HEK293 (cell line): ENCODE results near the gene TRIM62.
A peak's percentile ranks its signal among the peaks of the same experiment; 100 is the strongest.

ENCODE experiments used
- AEBP2 ChIP-seq: fragments of 450-650 bp; formaldehyde crosslinking; IDR thresholded peaks from 2 replicates; pipeline ENCODE4 v1.5.1; 2016; ENCODE audit warnings: missing biosample characterization, missing genetic modification characterization, borderline replicate concordance
- MZF1 ChIP-seq: fragments of 450-650 bp; formaldehyde crosslinking; IDR thresholded peaks from 2 replicates; pipeline ENCODE4 v1.5.1; 2017; ENCODE audit warnings: missing biosample characterization, missing genetic modification characterization, borderline replicate concordance
- PBX3 ChIP-seq: sonication (generic); formaldehyde crosslinking; IDR thresholded peaks from 2 replicates; pipeline ENCODE4 v1.8.1; 2022; ENCODE audit warnings: mild to moderate bottlenecking, moderate library complexity, missing genetic modification reagents
- PRDM1 ChIP-seq: fragments of 450-650 bp; formaldehyde crosslinking; IDR thresholded peaks from 2 replicates; pipeline ENCODE4; 2016; ENCODE audit warnings: missing biosample characterization, missing genetic modification characterization
- RBAK ChIP-seq: fragments of 450-650 bp; formaldehyde crosslinking; IDR thresholded peaks from 2 replicates; pipeline ENCODE4 v1.5.1; 2016; ENCODE audit warnings: missing biosample characterization, missing genetic modification characterization
- SCRT1 ChIP-seq: fragments of 450-650 bp; formaldehyde crosslinking; IDR thresholded peaks from 2 replicates; pipeline ENCODE4 v1.5.1; 2016; ENCODE audit warnings: missing biosample characterization, missing genetic modification characterization, borderline replicate concordance
- SETDB1 ChIP-seq: IDR thresholded peaks from one replicate; pipeline ENCODE4 v1.6.1; 2017; ENCODE audit warnings: mild to moderate bottlenecking, low read length, moderate library complexity, mixed read lengths; ENCODE audit not compliant: insufficient read length
- SP7 ChIP-seq: fragments of 450-650 bp; formaldehyde crosslinking; IDR thresholded peaks from 2 replicates; pipeline ENCODE4 v1.5.1; 2016; ENCODE audit warnings: missing biosample characterization, missing genetic modification characterization
- ZBTB26 ChIP-seq: fragments of 450-650 bp; formaldehyde crosslinking; optimal IDR thresholded peaks from 2 replicates; pipeline ENCODE3; 2016; ENCODE audit warnings: missing biosample characterization, mild to moderate bottlenecking, missing genetic modification characterization
- ZBTB48 ChIP-seq: fragments of 450-650 bp; formaldehyde crosslinking; IDR thresholded peaks from 2 replicates; pipeline ENCODE4 v1.5.1; 2016; ENCODE audit warnings: missing biosample characterization, missing genetic modification characterization
- ZBTB49 ChIP-seq: fragments of 450-650 bp; formaldehyde crosslinking; IDR thresholded peaks from 2 replicates; pipeline ENCODE4 v1.5.1; 2016; ENCODE audit warnings: missing biosample characterization, missing genetic modification characterization, low read depth
- ZIC2 ChIP-seq: fragments of 450-650 bp; formaldehyde crosslinking; IDR thresholded peaks from 2 replicates; pipeline ENCODE4 v1.5.1; 2016; ENCODE audit warnings: missing biosample characterization, missing genetic modification characterization
- ZNF133 ChIP-seq: fragments of 450-650 bp; formaldehyde crosslinking; IDR thresholded peaks from 2 replicates; pipeline ENCODE4 v1.5.1; 2016; ENCODE audit warnings: missing biosample characterization, missing genetic modification characterization
- ZNF19 ChIP-seq: fragments of 450-650 bp; formaldehyde crosslinking; IDR thresholded peaks from 2 replicates; pipeline ENCODE4; 2016; ENCODE audit warnings: missing biosample characterization, missing genetic modification characterization, low read depth
- ZNF2 ChIP-seq: fragments of 450-650 bp; formaldehyde crosslinking; IDR thresholded peaks from 2 replicates; pipeline ENCODE4 v1.5.1; 2016; ENCODE audit warnings: missing biosample characterization, missing genetic modification characterization
- ZNF202 ChIP-seq: fragments of 450-650 bp; formaldehyde crosslinking; IDR thresholded peaks from 2 replicates; pipeline ENCODE4 v1.5.1; 2016; ENCODE audit warnings: missing biosample characterization, missing genetic modification characterization, borderline replicate concordance
- ZNF416 ChIP-seq: fragments of 450-650 bp; formaldehyde crosslinking; IDR thresholded peaks from 2 replicates; pipeline ENCODE4 v1.5.1; 2016; ENCODE audit warnings: missing biosample characterization, missing genetic modification characterization
- ZNF449 ChIP-seq: fragments of 450-650 bp; formaldehyde crosslinking; IDR thresholded peaks from 2 replicates; pipeline ENCODE4 v1.5.1; 2017; ENCODE audit warnings: missing biosample characterization, mild to moderate bottlenecking, missing genetic modification characterization, moderate library complexity
- ZNF510 ChIP-seq: fragments of 450-650 bp; formaldehyde crosslinking; IDR thresholded peaks from 2 replicates; pipeline ENCODE4 v1.5.1; 2018; ENCODE audit warnings: mild to moderate bottlenecking, missing genetic modification characterization, missing biosample characterization; ENCODE audit not compliant: insufficient replicate concordance
- ZNF555 ChIP-seq: fragments of 450-650 bp; formaldehyde crosslinking; conservative IDR thresholded peaks from 2 replicates; pipeline ENCODE4 v1.5.1; 2017; ENCODE audit warnings: missing biosample characterization, mild to moderate bottlenecking, missing genetic modification characterization, inconsistent platforms
- ZNF571 ChIP-seq: fragments of 450-650 bp; formaldehyde crosslinking; IDR thresholded peaks from 2 replicates; pipeline ENCODE4 v1.5.0; 2017; ENCODE audit warnings: missing biosample characterization, missing genetic modification characterization
- ZNF580 ChIP-seq: fragments of 450-650 bp; formaldehyde crosslinking; IDR thresholded peaks from 2 replicates; pipeline ENCODE4 v1.5.1; 2016; ENCODE audit warnings: missing biosample characterization, missing genetic modification characterization
- ZNF610 ChIP-seq: fragments of 450-650 bp; formaldehyde crosslinking; IDR thresholded peaks from 2 replicates; pipeline ENCODE4 v1.5.1; 2016; ENCODE audit warnings: missing biosample characterization, missing genetic modification characterization, borderline replicate concordance
- ZNF704 ChIP-seq: fragments of 450-650 bp; formaldehyde crosslinking; IDR thresholded peaks from 2 replicates; pipeline ENCODE4 v1.5.1; 2016; ENCODE audit warnings: missing biosample characterization, missing genetic modification characterization
- ZNF776 ChIP-seq: fragments of 450-650 bp; formaldehyde crosslinking; IDR thresholded peaks from 2 replicates; pipeline ENCODE4 v1.5.0; 2017; ENCODE audit warnings: missing biosample characterization, missing genetic modification characterization, borderline replicate concordance
- ZNF791 ChIP-seq: fragments of 450-650 bp; formaldehyde crosslinking; IDR thresholded peaks from 2 replicates; pipeline ENCODE4 v1.5.1; 2016; ENCODE audit warnings: missing biosample characterization, missing genetic modification characterization
- ZNF792 ChIP-seq: fragments of 450-650 bp; formaldehyde crosslinking; IDR thresholded peaks from 2 replicates; pipeline ENCODE4 v1.5.1; 2016; ENCODE audit warnings: missing biosample characterization, missing genetic modification characterization
- ZSCAN30 ChIP-seq: fragments of 450-650 bp; IDR thresholded peaks from 2 replicates; pipeline ENCODE4 v1.5.1; 2018; ENCODE audit warnings: missing biosample characterization, mild to moderate bottlenecking, missing genetic modification characterization, moderate library complexity

The TRIM62 gene

GRCh38 chr1:33127001-33127823 lies 54.6 kb downstream of the TRIM62 start (continued):
- TF ChIP-seq ZNF704 (no peak), ZNF776 (tag by site-specific recombination) (no peak), ZNF202 (tag by site-specific recombination) (no peak), ZBTB48 (tag by site-specific recombination) (peak; percentile 93), RBAK (tag by site-specific recombination) (no peak), ZNF580 (tag by site-specific recombination) (peak; percentile 98), SETDB1 (peak; percentile 93), ZNF510 (no peak), MZF1 (0 out of 2 replicates have a peak, but pooled peaks have one; percentile 32), ZNF571 (tag by site-specific recombination) (no peak), ZNF792 (tag by site-specific recombination) (peak; percentile 16; the same call in 1 of the 2 replicates), SP7 (tag by site-specific recombination) (peak; percentile 90), ZNF555 (tag by site-specific recombination) (no peak), ZSCAN30 (tag by site-specific recombination) (peak; percentile 81), PRDM1 (peak; percentile 62), ZNF2 (tag by site-specific recombination) (no peak; the same call in 1 of the 2 replicates), ZNF416 (tag by site-specific recombination) (no peak), ZNF19 (no peak), ZNF133 (no peak), ZNF610 (tag by site-specific recombination) (peak; percentile 37; the same call in 1 of the 2 replicates), SCRT1 (tag by site-specific recombination) (no peak), PBX3 (CRISPR knock-in tag) (peak; percentile 60; the same call in 1 of the 2 replicates), ZNF449 (tag by site-specific recombination) (no peak), ZBTB26 (tag by site-specific recombination) (peak; percentile 12), ZBTB49 (no peak), ZIC2 (0 out of 2 replicates have a peak, but pooled peaks have one; percentile 25), AEBP2 (tag by site-specific recombination) (no peak), ZNF791 (tag by site-specific recombination) (no peak)
